Testis (tissue), 3 donors: ENCODE results near the gene EPB41L1. TPM values are rescaled to one million over a fixed set of nuclear protein-coding genes. Genes with fewer than 3 reads are reported as not detected.
A peak's percentile ranks its signal among the peaks of the same experiment; 100 is the strongest.

ENCODE experiments used
- DNase-seq: peaks from one replicate; pipeline ENCODE4 v3.0.0-alpha.2; 2019
- H3K27ac ChIP-seq, 2 donors: fragments of 200-600 bp; sonication (generic); one replicate each; pipeline ENCODE4 v1.5.1; 2019
- H3K27me3 ChIP-seq: fragments of 200-600 bp; sonication (generic); one replicate; pipeline ENCODE4 v1.5.1; 2019
- H3K36me3 ChIP-seq: fragments of 200-600 bp; sonication (generic); one replicate; pipeline ENCODE4 v1.5.1; 2017; ENCODE audit warnings: low read depth; ENCODE audit errors: missing control alignments
- H3K4me1 ChIP-seq: fragments of 200-600 bp; sonication (generic); one replicate; pipeline ENCODE4 v1.5.1; 2019
- H3K4me3 ChIP-seq, 2 donors: fragments of 200-600 bp; sonication (generic); one replicate each; pipeline ENCODE4 v1.5.1; 2017 to 2019
- H3K9me3 ChIP-seq: fragments of 200-600 bp; sonication (generic); one replicate; pipeline ENCODE4 v1.5.1; 2017
- CTCF ChIP-seq, 3 experiments: fragments of 450-650 bp in 2 of 3; fragments of 200-600 bp in 1 of 3; sonication (generic) in 1 of 3; IDR thresholded peaks; one replicate each; pipeline ENCODE4 v1.5.1; 2016 to 2019; ENCODE audit warnings: antibody characterized with exemption in 3 of 3, mild to moderate bottlenecking in 2 of 3, moderate library complexity in 1 of 3
- POLR2A ChIP-seq: fragments of 450-650 bp; IDR thresholded peaks from one replicate; pipeline ENCODE4 v1.6.1; 2017; ENCODE audit warnings: antibody characterized with exemption, mild to moderate bottlenecking, moderate library complexity
- WGBS, 2 donors: methylation state at CpG; one replicate each; pipeline ENCODE4 v1.1.5; 2018; 5-methylcytosine and 5-hydroxymethylcytosine counted together
- intact Hi-C: fragments of 100-400 bp; cut with DNase I; formaldehyde crosslinking; loops from one replicate; pipeline ENCODE4 v1.15.1; 2023; ENCODE audit warnings: low total_unique reads
- polyA plus RNA-seq: library from polyadenylated mRNA; stranded (reverse); fragments of 350-450 nt; fragmentation: Illumina TruSeq; extraction: RNeasy Lipid Tissue Mini Kit (QIAGEN cat#74804); gene quantifications from one replicate; pipeline ENCODE4 v1.2.3, GENCODE V29; 2014; ENCODE audit warnings: low read depth, low replicate concordance; ENCODE audit not compliant: insufficient read depth
- total RNA-seq, 2 donors: library from RNA; depleted of rRNA; stranded (reverse); fragments of >200 nt; gene quantifications; one replicate each; pipeline ENCODE4 v1.2.3, GENCODE V29; 2016

The EPB41L1 gene
- total and polyA plus RNA-seq, 3 donors from 2014 or later = 49.8 to 65.3 (median 63.7) TPM

GRCh38 chr20:36270744-36271638 is 116.5 kb downstream of the EPB41L1 start:
- WGBS, 2 donors = 83 to 85% methylated on average over 20 of the region's 20 CpGs
- Histone ChIP-seq H3K9me3 (no peaks in the 10 kb centered on the region), H3K4me3 (no peak overlapping the region), H3K4me1 (no peaks in the 10 kb centered on the region), H3K27ac (no peak overlapping the region), H3K36me3 (no peaks in the 10 kb centered on the region), H3K27me3 (no peaks in the 10 kb centered on the region)
- TF ChIP-seq CTCF (IDR thresholded peaks at IDR 0.05) = no peak
- no peak for TF ChIP-seq POLR2A
- no peak for DNase-seq
- intact Hi-C loops = no loop called here

GRCh38 chr20:36271639-36272546 is 117.4 kb downstream of the EPB41L1 start:
- no peak for DNase-seq
- Histone ChIP-seq H3K36me3 (no peaks in the 10 kb centered on the region), H3K9me3 (no peaks in the 10 kb centered on the region), H3K4me1 (no peaks in the 10 kb centered on the region), H3K27me3 (no peaks in the 10 kb centered on the region), H3K4me3 (no peak overlapping the region), H3K27ac (no peak overlapping the region)
- 93 to 94% methylated on average over 20 to 21 of the region's 21 CpGs for WGBS, 2 donors
- intact Hi-C loops = no loop called here
- TF ChIP-seq CTCF (IDR thresholded peaks at IDR 0.05) (no peak), POLR2A (no peak)

- Histone ChIP-seq H3K4me3 (no peak overlapping the region), H3K27me3 (no peaks in the 10 kb centered on the region), H3K36me3 (no peaks in the 10 kb centered on the region), H3K9me3 (no peaks in the 10 kb centered on the region), H3K4me1 (no peaks in the 10 kb centered on the region), H3K27ac (no peak overlapping the region)
- no peak for TF ChIP-seq CTCF (IDR thresholded peaks at IDR 0.05)
- no peak for TF ChIP-seq POLR2A
- intact Hi-C loops = no loop called here
- WGBS, 2 donors = 91 to 96% methylated on average over 12 of the region's 12 CpGs
- DNase-seq = no peak
These were observed 118.1 kb downstream of the EPB41L1 start for GRCh38 chr20:36272547-36273220.

GRCh38 chr20:36273414-36274180 is 119.1 kb downstream of the EPB41L1 start:
- Histone ChIP-seq H3K4me1 (no peaks in the 10 kb centered on the region), H3K36me3 (no peaks in the 10 kb centered on the region), H3K4me3 (no peak overlapping the region), H3K27ac (no peak overlapping the region), H3K9me3 (no peaks in the 10 kb centered on the region), H3K27me3 (no peaks in the 10 kb centered on the region)
- WGBS, 2 donors = 70 to 72% methylated on average over 12 of the region's 12 CpGs
- TF ChIP-seq CTCF (IDR thresholded peaks at IDR 0.05) (no peak), POLR2A (no peak)
- DNase-seq = peak; percentile 19
- intact Hi-C loops = no loop called here
